H9 (cell line): Measurements from ENCODE around the gene DNAH12. TPM values are rescaled to one million over a fixed set of nuclear protein-coding genes. Genes with fewer than 3 reads are reported as not detected.

Experiments
- DNase-seq: peaks from one replicate; pipeline ENCODE4 v3.0.0-alpha.2; 2017
- H2AFZ ChIP-seq: one replicate; pipeline ENCODE4 v1.6.1; 2013; ENCODE audit warnings: mild to moderate bottlenecking, low read length, control low read depth, moderate library complexity
- H2AK5ac ChIP-seq: 2 replicates; pipeline ENCODE4 v1.6.1; 2013; ENCODE audit warnings: low read length, control low read depth, mixed read lengths; ENCODE audit not compliant: insufficient read length
- H2BK120ac ChIP-seq: one replicate; pipeline ENCODE4 v1.6.1; 2013; ENCODE audit warnings: low read depth, mild to moderate bottlenecking, low read length, control low read depth, inconsistent platforms; ENCODE audit not compliant: poor library complexity, severe bottlenecking
- H2BK12ac ChIP-seq: 2 replicates; pipeline ENCODE4 v1.6.1; 2013; ENCODE audit warnings: low read length, control low read depth, mixed read lengths, low read depth; ENCODE audit not compliant: insufficient read length
- H2BK15ac ChIP-seq: 2 replicates; pipeline ENCODE4 v1.6.1; 2013; ENCODE audit warnings: low read depth, low read length, control low read depth
- H2BK20ac ChIP-seq: one replicate; pipeline ENCODE4 v1.6.1; 2013; ENCODE audit warnings: low read depth, mild to moderate bottlenecking, low read length, control low read depth, inconsistent platforms; ENCODE audit not compliant: poor library complexity, severe bottlenecking
- H2BK5ac ChIP-seq: 2 replicates; pipeline ENCODE4 v1.6.1; 2013; ENCODE audit warnings: low read length, control low read depth, mixed read lengths; ENCODE audit not compliant: insufficient read length
- H3K14ac ChIP-seq: 2 replicates; pipeline ENCODE4 v1.6.1; 2013; ENCODE audit warnings: low read length, control low read depth; ENCODE audit not compliant: insufficient read depth
- H3K18ac ChIP-seq: 2 replicates; pipeline ENCODE4 v1.6.1; 2013; ENCODE audit warnings: low read depth, mild to moderate bottlenecking, mixed read lengths, low read length, control low read depth; ENCODE audit not compliant: insufficient read length
- H3K23ac ChIP-seq: 2 replicates; pipeline ENCODE4 v1.6.1; 2013; ENCODE audit warnings: low read length, control low read depth, mixed read lengths, low read depth; ENCODE audit not compliant: insufficient read length
- H3K23me2 ChIP-seq: 2 replicates; pipeline ENCODE4 v1.6.1; 2013; ENCODE audit warnings: low read depth, mild to moderate bottlenecking, mixed read lengths, low read length, control low read depth; ENCODE audit not compliant: insufficient read length, poor library complexity, severe bottlenecking
- H3K27ac ChIP-seq: 2 replicates; pipeline ENCODE4 v1.5.1; 2013; ENCODE audit warnings: low read length, control low read depth, mixed read lengths, low read depth; ENCODE audit not compliant: insufficient read length
- H3K27me3 ChIP-seq: 2 replicates; pipeline ENCODE4 v1.6.1; 2013; ENCODE audit warnings: low read length, control low read depth, inconsistent platforms; ENCODE audit not compliant: insufficient read depth
- H3K4ac ChIP-seq: 2 replicates; pipeline ENCODE4 v1.6.1; 2013; ENCODE audit warnings: low read depth, mild to moderate bottlenecking, control low read depth, inconsistent platforms, low read length, moderate library complexity
- H3K4me1 ChIP-seq: 2 replicates; pipeline ENCODE4 v1.6.1; 2013; ENCODE audit warnings: low read length, control low read depth, inconsistent platforms; ENCODE audit not compliant: insufficient read depth
- H3K4me2 ChIP-seq: 2 replicates; pipeline ENCODE4 v1.6.1; 2013; ENCODE audit warnings: low read length, control low read depth, mixed read lengths; ENCODE audit not compliant: insufficient read length, insufficient read depth
- H3K56ac ChIP-seq: 2 replicates; pipeline ENCODE4 v1.6.1; 2013; ENCODE audit warnings: low read depth, mild to moderate bottlenecking, mixed read lengths, low read length, control low read depth; ENCODE audit not compliant: insufficient read length
- H3K79me1 ChIP-seq: 2 replicates; pipeline ENCODE4 v1.6.1; 2013; ENCODE audit warnings: low read depth, mild to moderate bottlenecking, moderate library complexity, low read length, control low read depth, inconsistent platforms; ENCODE audit not compliant: insufficient read depth, poor library complexity, severe bottlenecking
- H3K79me2 ChIP-seq: 2 replicates; pipeline ENCODE4 v1.6.1; 2013; ENCODE audit warnings: low read length, control low read depth, inconsistent platforms; ENCODE audit not compliant: insufficient read depth
- H3K9ac ChIP-seq: 2 replicates; pipeline ENCODE4 v1.6.1; 2013; ENCODE audit warnings: low read length, control low read depth, mixed read lengths; ENCODE audit not compliant: insufficient read length; ENCODE audit errors: extremely low read depth
- H3K9me3 ChIP-seq: one replicate; pipeline ENCODE4 v1.6.1; 2013; ENCODE audit warnings: low read depth, low read length, inconsistent platforms; ENCODE audit not compliant: control insufficient read depth
- H3T11ph ChIP-seq: one replicate; pipeline ENCODE4 v1.6.1; 2013; ENCODE audit warnings: mild to moderate bottlenecking, low read length, control low read depth, inconsistent platforms
- H4K20me1 ChIP-seq: one replicate; pipeline ENCODE4 v1.6.1; 2013; ENCODE audit not compliant: control insufficient read depth, insufficient read length, insufficient read depth
- H4K5ac ChIP-seq: 2 replicates; pipeline ENCODE4 v1.6.1; 2013; ENCODE audit warnings: low read depth, mild to moderate bottlenecking, mixed read lengths, low read length, control low read depth; ENCODE audit not compliant: insufficient read length
- H4K8ac ChIP-seq: replicated peaks from 2 replicates; pipeline ENCODE4 v1.6.1; 2013; ENCODE audit warnings: low read length, control low read depth, mixed read lengths, low read depth; ENCODE audit not compliant: insufficient read length
- H4K91ac ChIP-seq: 2 replicates; pipeline ENCODE4 v1.6.1; 2013; ENCODE audit warnings: low read depth, mild to moderate bottlenecking, moderate library complexity, mixed read lengths, low read length, control low read depth; ENCODE audit not compliant: insufficient read length
- H3K27ac Mint-ChIP-seq, 3 experiments: 2 replicates in 2 of 3; 3 replicates in 1 of 3; pipeline ENCODE4 v1.8.0; 2020 to 2021; ENCODE audit warnings: mixed read lengths in 3 of 3, mild to moderate bottlenecking in 1 of 3, moderate library complexity in 1 of 3
- H3K27me3 Mint-ChIP-seq: 2 replicates; pipeline ENCODE4 v1.8.0; 2021; ENCODE audit warnings: low read depth, mild to moderate bottlenecking, moderate library complexity, mixed read lengths
- H3K36me3 Mint-ChIP-seq, 3 experiments: 2 replicates in 2 of 3; 3 replicates in 1 of 3; pipeline ENCODE4 v1.8.0; 2020 to 2021; ENCODE audit warnings: low read depth in 3 of 3, mixed read lengths in 3 of 3; ENCODE audit not compliant: insufficient read depth in 1 of 3
- H3K4me1 Mint-ChIP-seq, 2 experiments: 2 replicates each; pipeline ENCODE4 v1.8.0; 2020; ENCODE audit warnings: mixed read lengths in 2 of 2
- H3K4me3 Mint-ChIP-seq, 2 experiments: 2 replicates in 1 of 2; 3 replicates in 1 of 2; pipeline ENCODE4 v1.8.0; 2020 to 2021; ENCODE audit warnings: mild to moderate bottlenecking in 2 of 2, mixed read lengths in 2 of 2, moderate library complexity in 1 of 2
- H3K9me3 Mint-ChIP-seq, 2 experiments: 2 replicates in 1 of 2; 3 replicates in 1 of 2; pipeline ENCODE4 v1.8.0; 2020; ENCODE audit warnings: mild to moderate bottlenecking in 2 of 2, mixed read lengths in 2 of 2, moderate library complexity in 1 of 2
- CTCF ChIP-seq: fragments of 200-600 bp; sonication (generic); conservative IDR thresholded peaks from 3 replicates; pipeline ENCODE4 v1.8.0; 2021; ENCODE audit warnings: antibody characterized with exemption, mild to moderate bottlenecking
- total RNA-seq: library from RNA; stranded (reverse); gene quantifications from 2 replicates; pipeline ENCODE4 v1.2.1, GENCODE V29; 2021

DNAH12 gene
- total RNA-seq, 1 experiment from 2014 or later: not detected

GRCh38 chr3:57497904-57498303 is 46.2 kb downstream of the DNAH12 start:
- H3K4ac ChIP-seq: no peak overlapping the region
- H3K4me2 ChIP-seq: no peak overlapping the region
- no peak overlapping the region for H3T11ph ChIP-seq
- no peaks in the 10 kb centered on the region for H3K4me1 ChIP-seq
- no peak overlapping the region for H3K23ac ChIP-seq
- no peak overlapping the region for H3K14ac ChIP-seq
- no peaks in the 10 kb centered on the region for H3K79me2 ChIP-seq
- no peak overlapping the region for H2BK12ac ChIP-seq
- no peak overlapping the region for H3K27ac ChIP-seq
- TF ChIP-seq CTCF: no peak
- no peaks in the 10 kb centered on the region for H4K20me1 ChIP-seq
- no peak overlapping the region for H2BK15ac ChIP-seq
- H3K23me2 ChIP-seq: no peaks in the 10 kb centered on the region
- no peak overlapping the region for H3K4me3 Mint-ChIP-seq
- no peak overlapping the region for H3K9ac ChIP-seq
- H3K27me3 Mint-ChIP-seq: no peaks in the 10 kb centered on the region; the same call in 1 of the 2 replicates
- no peaks in the 10 kb centered on the region for H3K4me1 Mint-ChIP-seq
- H3K9me3 ChIP-seq: no peaks in the 10 kb centered on the region
- H2AFZ ChIP-seq: no peak overlapping the region
- H3K18ac ChIP-seq: no peak overlapping the region
- H3K56ac ChIP-seq: no peak overlapping the region
- H3K79me1 ChIP-seq: no peaks in the 10 kb centered on the region
- H3K27ac Mint-ChIP-seq: no peak overlapping the region
- no peak overlapping the region for H2AK5ac ChIP-seq
- no peak for DNase-seq
- H2BK120ac ChIP-seq: no peak overlapping the region
- H3K36me3 Mint-ChIP-seq: no peaks in the 10 kb centered on the region
- H4K91ac ChIP-seq: no peak overlapping the region
- no peak overlapping the region for H4K8ac ChIP-seq
- no peak overlapping the region for H2BK5ac ChIP-seq
- H3K27me3 ChIP-seq: no peaks in the 10 kb centered on the region
- no peak overlapping the region for H2BK20ac ChIP-seq
- H4K5ac ChIP-seq: no peak overlapping the region
- no peaks in the 10 kb centered on the region; a peak in 1 of 5 replicates for H3K9me3 Mint-ChIP-seq
